Measurements from ENCODE around the gene MDFIC.

- TF ChIP-seq CTCF (conservative IDR thresholded peaks at IDR 0.05) (no peak), ZFX (IDR thresholded peaks at IDR 0.05) (no peak)
These were observed 18.3 kb downstream of the MDFIC start for GRCh38 chr7:114940220-114940619.
